DND-41 (cell line): Measurements from ENCODE around the gene SOCS7.
A peak's percentile ranks its signal among the peaks of the same experiment; 100 is the strongest.

ENCODE experiments used
- ATAC-seq: fragments of 200-7000 bp; cut with Tn5 transposase; 3 replicates; pipeline ENCODE4 v1.9.1; 2021; ENCODE audit warnings: low read depth; ENCODE audit not compliant: insufficient read depth
- DNase-seq: peaks from one replicate; pipeline ENCODE4 v3.0.0-alpha.2; 2020
- H2AFZ ChIP-seq: 2 replicates; pipeline ENCODE4 v1.6.0; 2012; ENCODE audit warnings: low read depth, low read length
- H3K27ac ChIP-seq: 2 replicates; pipeline ENCODE4 v1.5.1; 2012; ENCODE audit warnings: low read length, inconsistent platforms
- H3K27me3 ChIP-seq: fragments of 200-600 bp; sonication (generic); 2 replicates; pipeline ENCODE4 v1.6.0; 2012; ENCODE audit warnings: low read length, mild to moderate bottlenecking, inconsistent platforms; ENCODE audit not compliant: insufficient read depth, poor library complexity
- H3K36me3 ChIP-seq: 2 replicates; pipeline ENCODE4 v1.5.1; 2012; ENCODE audit warnings: low read length, inconsistent platforms; ENCODE audit not compliant: insufficient read depth
- H3K4me1 ChIP-seq: 2 replicates; pipeline ENCODE4 v1.5.1; 2012; ENCODE audit warnings: mild to moderate bottlenecking, low read length; ENCODE audit not compliant: insufficient read depth
- H3K4me2 ChIP-seq: 2 replicates; pipeline ENCODE4 v1.6.0; 2012; ENCODE audit warnings: mild to moderate bottlenecking, moderate library complexity, low read length, inconsistent platforms; ENCODE audit not compliant: insufficient read depth
- H3K4me3 ChIP-seq, 2 experiments: fragments of 200-600 bp in 1 of 2; shearing (Covaris generic) in 1 of 2; 2 replicates each; pipeline ENCODE4 v1.5.1; 2012 to 2016; ENCODE audit warnings: inconsistent platforms in 2 of 2, low read length in 2 of 2, mild to moderate bottlenecking in 2 of 2, low read depth in 1 of 2, moderate library complexity in 1 of 2
- H3K79me2 ChIP-seq: 2 replicates; pipeline ENCODE4 v1.6.0; 2012; ENCODE audit warnings: low read length, inconsistent platforms; ENCODE audit not compliant: insufficient read depth
- H3K9ac ChIP-seq: 2 replicates; pipeline ENCODE4 v1.6.0; 2012; ENCODE audit warnings: low read depth, mild to moderate bottlenecking, inconsistent platforms, low read length, moderate library complexity
- H3K9me3 ChIP-seq: 2 replicates; pipeline ENCODE4 v1.5.1; 2012; ENCODE audit warnings: low read length, moderate library complexity, mild to moderate bottlenecking, inconsistent platforms; ENCODE audit not compliant: insufficient read depth, severe bottlenecking
- H4K20me1 ChIP-seq: 2 replicates; pipeline ENCODE4 v1.6.0; 2012; ENCODE audit warnings: low read length; ENCODE audit not compliant: insufficient read depth
- EZH2 ChIP-seq: IDR thresholded peaks from 3 replicates; pipeline ENCODE4 v1.6.1; 2012; ENCODE audit warnings: borderline replicate concordance, low read depth, mild to moderate bottlenecking, moderate library complexity, low read length, inconsistent platforms; ENCODE audit not compliant: severe bottlenecking
- TF ChIP-seq, protein P1 (sequence below): IDR thresholded peaks from 2 replicates; pipeline ENCODE4 v1.5.1; 2012; ENCODE audit warnings: borderline replicate concordance, low read length, moderate library complexity, mild to moderate bottlenecking; ENCODE audit not compliant: poor library complexity, severe bottlenecking; ENCODE audit errors: extremely low read depth

The SOCS7 gene

DNA sequence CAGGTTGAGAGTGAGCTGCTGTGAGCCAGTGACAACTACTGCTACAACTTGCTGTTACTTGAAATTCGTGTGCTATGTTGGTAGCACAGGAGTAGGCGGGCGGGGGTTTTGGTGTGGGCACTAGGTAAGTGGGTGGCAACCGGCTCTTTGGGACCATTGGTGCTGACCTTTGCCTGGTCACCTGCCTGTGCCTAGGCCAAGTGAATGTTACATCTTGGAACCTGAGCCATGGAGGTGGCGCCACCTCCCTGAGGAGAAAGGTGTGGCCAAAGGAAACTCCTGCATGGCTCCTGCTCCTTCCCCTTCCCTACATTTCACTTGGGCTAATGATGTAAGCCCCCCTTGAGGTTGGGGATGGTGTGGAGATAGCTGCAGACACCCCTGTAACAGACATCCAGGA is 51.3 kb downstream of the SOCS7 start:
- Histone ChIP-seq H3K79me2 (no peaks in the 10 kb centered on the region), H3K4me2 (no peak overlapping the region), H3K27ac (no peak overlapping the region), H3K9ac (no peak overlapping the region), H3K9me3 (no peaks in the 10 kb centered on the region), H3K36me3 (peaks cover 50% of the 10 kb centered on the region), H2AFZ (no peak overlapping the region), H3K4me1 (no peaks in the 10 kb centered on the region), H4K20me1 (no peaks in the 10 kb centered on the region; the same call in 1 of the 2 replicates), H3K27me3 (no peaks in the 10 kb centered on the region), H3K4me3 (no peak overlapping the region)
- ATAC-seq (no peak), DNase-seq (no peak)
- TF ChIP-seq, protein P1, sequence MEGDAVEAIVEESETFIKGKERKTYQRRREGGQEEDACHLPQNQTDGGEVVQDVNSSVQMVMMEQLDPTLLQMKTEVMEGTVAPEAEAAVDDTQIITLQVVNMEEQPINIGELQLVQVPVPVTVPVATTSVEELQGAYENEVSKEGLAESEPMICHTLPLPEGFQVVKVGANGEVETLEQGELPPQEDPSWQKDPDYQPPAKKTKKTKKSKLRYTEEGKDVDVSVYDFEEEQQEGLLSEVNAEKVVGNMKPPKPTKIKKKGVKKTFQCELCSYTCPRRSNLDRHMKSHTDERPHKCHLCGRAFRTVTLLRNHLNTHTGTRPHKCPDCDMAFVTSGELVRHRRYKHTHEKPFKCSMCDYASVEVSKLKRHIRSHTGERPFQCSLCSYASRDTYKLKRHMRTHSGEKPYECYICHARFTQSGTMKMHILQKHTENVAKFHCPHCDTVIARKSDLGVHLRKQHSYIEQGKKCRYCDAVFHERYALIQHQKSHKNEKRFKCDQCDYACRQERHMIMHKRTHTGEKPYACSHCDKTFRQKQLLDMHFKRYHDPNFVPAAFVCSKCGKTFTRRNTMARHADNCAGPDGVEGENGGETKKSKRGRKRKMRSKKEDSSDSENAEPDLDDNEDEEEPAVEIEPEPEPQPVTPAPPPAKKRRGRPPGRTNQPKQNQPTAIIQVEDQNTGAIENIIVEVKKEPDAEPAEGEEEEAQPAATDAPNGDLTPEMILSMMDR, result peak; percentile 23
- no peak for TF ChIP-seq EZH2

DNA sequence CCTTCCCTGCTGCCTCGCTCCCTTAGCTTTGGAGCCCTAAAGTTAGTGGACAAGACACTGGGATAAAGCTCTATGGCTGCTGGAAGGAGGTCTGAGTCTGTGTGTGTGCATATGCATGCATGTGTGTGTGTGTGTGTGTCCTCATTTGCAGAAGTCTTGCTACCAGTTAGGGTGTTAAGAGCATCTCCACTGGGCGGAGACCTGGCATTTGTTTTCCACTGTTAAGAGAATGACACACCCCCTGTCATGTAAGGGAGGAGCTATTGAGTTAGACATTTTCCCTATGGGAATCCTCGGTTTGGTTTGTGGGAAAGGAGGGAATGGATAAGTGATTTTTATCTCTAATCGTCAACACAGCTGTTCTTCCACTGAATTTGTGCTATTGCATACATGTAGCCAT is 51.8 kb downstream of the SOCS7 start:
- no peak for DNase-seq
- H3K27me3 ChIP-seq, result no peaks in the 10 kb centered on the region
- no peaks in the 10 kb centered on the region; the same call in 1 of the 2 replicates for H4K20me1 ChIP-seq
- no peak overlapping the region for H3K4me3 ChIP-seq
- no peak overlapping the region for H3K27ac ChIP-seq
- H3K4me1 ChIP-seq, result no peaks in the 10 kb centered on the region
- H3K4me2 ChIP-seq, result no peak overlapping the region
- peaks cover 44% of the 10 kb centered on the region for H3K36me3 ChIP-seq
- ATAC-seq, result no peak
- H3K79me2 ChIP-seq, result no peaks in the 10 kb centered on the region
- TF ChIP-seq, protein P1, result no peak
- TF ChIP-seq EZH2, result no peak
- no peak overlapping the region for H2AFZ ChIP-seq
- H3K9ac ChIP-seq, result no peak overlapping the region
- no peaks in the 10 kb centered on the region for H3K9me3 ChIP-seq

DNA sequence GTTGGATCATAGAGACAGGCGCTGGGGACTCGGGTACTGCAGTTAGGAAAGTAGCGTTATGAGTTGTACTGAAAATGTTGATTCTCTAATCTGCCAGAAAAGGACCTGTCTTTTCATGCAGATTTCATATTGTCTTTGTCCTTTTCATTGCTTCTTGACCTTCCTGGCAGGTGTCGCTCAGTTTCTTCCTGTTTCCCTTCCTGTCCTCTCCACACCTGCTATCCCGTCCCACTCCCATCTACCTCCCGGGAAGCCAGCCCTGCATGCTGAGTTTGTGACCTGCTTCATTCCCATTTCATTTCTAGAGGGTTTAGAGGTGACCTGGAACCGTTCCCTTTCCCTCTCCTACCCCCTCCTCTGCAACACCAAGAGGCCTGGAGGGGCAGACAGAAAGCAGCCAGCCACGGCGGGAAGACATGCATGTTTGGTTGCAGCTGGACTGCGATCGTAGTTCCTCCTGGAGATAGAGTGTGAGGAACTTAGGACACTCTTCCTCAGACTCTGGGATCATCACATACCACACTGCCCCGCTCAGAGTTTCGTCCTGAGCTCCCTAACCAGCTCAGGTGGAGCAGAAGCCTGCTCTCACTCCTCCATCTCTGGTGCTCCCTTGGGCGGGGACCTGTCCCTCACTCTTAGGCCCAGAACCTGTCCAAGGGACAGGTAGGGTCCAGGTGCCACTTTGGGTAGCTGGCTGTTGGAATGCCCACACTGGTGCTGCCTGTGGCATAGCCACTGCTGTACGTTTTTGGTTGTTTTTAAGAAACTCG is 52.7 kb downstream of the SOCS7 start:
- DNase-seq (no peak), ATAC-seq (no peak)
- H3K9me3 ChIP-seq, result no peaks in the 10 kb centered on the region
- H3K36me3 ChIP-seq, result peaks cover 37% of the 10 kb centered on the region
- H2AFZ ChIP-seq, result no peak overlapping the region
- H3K79me2 ChIP-seq, result no peaks in the 10 kb centered on the region
- TF ChIP-seq, protein P1, result no peak
- TF ChIP-seq EZH2, result no peak
- H4K20me1 ChIP-seq, result no peaks in the 10 kb centered on the region; the same call in 1 of the 2 replicates
- H3K27me3 ChIP-seq, result no peaks in the 10 kb centered on the region
- no peaks in the 10 kb centered on the region for H3K4me1 ChIP-seq
- H3K27ac ChIP-seq, result no peak overlapping the region
- no peak overlapping the region for H3K4me3 ChIP-seq
- no peak overlapping the region for H3K4me2 ChIP-seq
- H3K9ac ChIP-seq, result no peak overlapping the region
